Right atrium auricular region (tissue), 2 donors: ENCODE measurements around the gene PIKFYVE. TPM values are rescaled to one million over a fixed set of nuclear protein-coding genes. Genes with fewer than 3 reads are reported as not detected.
"Not testable (repeated sequence)": the region's sequence is repeated elsewhere in the genome, so short reads cannot be mapped to it uniquely, and the experiment has no call there.

ENCODE experiments used
- DNase-seq: peaks from one replicate; pipeline ENCODE4 v3.0.0-alpha.2; 2019; ENCODE audit warnings: low spot score
- H3K27ac ChIP-seq, 2 donors: fragments of 200-600 bp; sonication (generic); 1 replicate in 1 of 2; 2 replicates in 1 of 2; pipeline ENCODE4 v1.5.1; 2016 to 2019
- H3K27me3 ChIP-seq, 2 donors: fragments of 200-600 bp; sonication (generic); one replicate each; pipeline versions ENCODE4 v1.5.1 to v1.6.0; 2017 to 2019
- H3K36me3 ChIP-seq: fragments of 200-600 bp; sonication (generic); one replicate; pipeline ENCODE4 v1.5.1; 2016
- H3K4me1 ChIP-seq, 2 donors: fragments of 200-600 bp; sonication (generic); one replicate each; pipeline versions ENCODE4 v1.5.1 to v1.6.0; 2017 to 2019
- H3K4me3 ChIP-seq, 2 donors: fragments of 200-600 bp; sonication (generic); 1 replicate in 1 of 2; 2 replicates in 1 of 2; pipeline ENCODE4 v1.5.1; 2017 to 2019; ENCODE audit warnings: mild to moderate bottlenecking in 1 of 2, moderate library complexity in 1 of 2
- H3K9me3 ChIP-seq, 2 donors: fragments of 200-600 bp; sonication (generic); one replicate each; pipeline ENCODE4 v1.5.1; 2019
- total RNA-seq, 2 donors: library from RNA; depleted of rRNA; stranded (reverse); fragments of >200 nt; gene quantifications; one replicate each; pipeline ENCODE4 v1.1.0, GENCODE V29; 2016
- TF ChIP-seq, protein P1 (sequence below), 2 donors: fragments of 200-600 bp; sonication (generic); IDR thresholded peaks; one replicate each; pipeline ENCODE4 v1.5.1; 2019; ENCODE audit warnings: antibody characterized with exemption in 2 of 2

PIKFYVE gene
- total RNA-seq, 2 donors from 2014 or later, result 15.8 to 17.8 TPM

DNA sequence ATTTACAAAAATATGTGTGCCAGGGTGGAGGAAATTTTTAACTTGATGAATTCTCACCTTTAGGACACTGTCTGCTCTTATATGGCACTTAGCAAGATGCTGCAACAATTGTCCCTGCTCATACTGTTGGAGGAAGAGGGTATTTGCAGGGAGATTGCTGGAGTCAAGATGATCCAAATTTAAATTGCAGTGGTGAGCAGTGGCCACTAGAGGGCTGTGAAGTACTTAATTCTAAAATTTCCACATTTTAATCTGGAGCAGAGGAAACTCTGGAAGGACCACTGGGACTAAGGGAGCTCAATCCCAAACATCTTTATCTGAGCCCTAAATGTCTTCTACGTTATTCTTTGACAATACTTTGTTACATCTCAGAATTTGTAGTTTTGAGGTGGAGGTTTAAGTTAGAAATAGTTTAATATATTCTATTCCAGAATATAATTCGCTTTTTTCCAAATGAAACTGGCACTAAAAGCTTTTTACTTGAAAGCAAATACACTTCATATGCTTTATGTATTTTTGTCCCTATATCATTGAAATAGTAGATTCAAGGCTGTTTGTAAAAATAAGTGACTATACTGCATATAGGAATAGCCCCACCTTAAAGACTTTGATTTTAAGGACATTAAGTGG is 107.5 kb downstream of the PIKFYVE start:
- Histone ChIP-seq H3K4me3 (no peak overlapping the region), H3K4me1 (no peaks in the 10 kb centered on the region), H3K36me3 (no peaks in the 10 kb centered on the region), H3K27ac (no peak overlapping the region), H3K9me3 (no peaks in the 10 kb centered on the region), H3K27me3 (no peaks in the 10 kb centered on the region)
- TF ChIP-seq, protein P1, sequence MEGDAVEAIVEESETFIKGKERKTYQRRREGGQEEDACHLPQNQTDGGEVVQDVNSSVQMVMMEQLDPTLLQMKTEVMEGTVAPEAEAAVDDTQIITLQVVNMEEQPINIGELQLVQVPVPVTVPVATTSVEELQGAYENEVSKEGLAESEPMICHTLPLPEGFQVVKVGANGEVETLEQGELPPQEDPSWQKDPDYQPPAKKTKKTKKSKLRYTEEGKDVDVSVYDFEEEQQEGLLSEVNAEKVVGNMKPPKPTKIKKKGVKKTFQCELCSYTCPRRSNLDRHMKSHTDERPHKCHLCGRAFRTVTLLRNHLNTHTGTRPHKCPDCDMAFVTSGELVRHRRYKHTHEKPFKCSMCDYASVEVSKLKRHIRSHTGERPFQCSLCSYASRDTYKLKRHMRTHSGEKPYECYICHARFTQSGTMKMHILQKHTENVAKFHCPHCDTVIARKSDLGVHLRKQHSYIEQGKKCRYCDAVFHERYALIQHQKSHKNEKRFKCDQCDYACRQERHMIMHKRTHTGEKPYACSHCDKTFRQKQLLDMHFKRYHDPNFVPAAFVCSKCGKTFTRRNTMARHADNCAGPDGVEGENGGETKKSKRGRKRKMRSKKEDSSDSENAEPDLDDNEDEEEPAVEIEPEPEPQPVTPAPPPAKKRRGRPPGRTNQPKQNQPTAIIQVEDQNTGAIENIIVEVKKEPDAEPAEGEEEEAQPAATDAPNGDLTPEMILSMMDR (IDR thresholded peaks at IDR 0.05), result peak; percentile 85 to 88
- DNase-seq, result no peak

DNA sequence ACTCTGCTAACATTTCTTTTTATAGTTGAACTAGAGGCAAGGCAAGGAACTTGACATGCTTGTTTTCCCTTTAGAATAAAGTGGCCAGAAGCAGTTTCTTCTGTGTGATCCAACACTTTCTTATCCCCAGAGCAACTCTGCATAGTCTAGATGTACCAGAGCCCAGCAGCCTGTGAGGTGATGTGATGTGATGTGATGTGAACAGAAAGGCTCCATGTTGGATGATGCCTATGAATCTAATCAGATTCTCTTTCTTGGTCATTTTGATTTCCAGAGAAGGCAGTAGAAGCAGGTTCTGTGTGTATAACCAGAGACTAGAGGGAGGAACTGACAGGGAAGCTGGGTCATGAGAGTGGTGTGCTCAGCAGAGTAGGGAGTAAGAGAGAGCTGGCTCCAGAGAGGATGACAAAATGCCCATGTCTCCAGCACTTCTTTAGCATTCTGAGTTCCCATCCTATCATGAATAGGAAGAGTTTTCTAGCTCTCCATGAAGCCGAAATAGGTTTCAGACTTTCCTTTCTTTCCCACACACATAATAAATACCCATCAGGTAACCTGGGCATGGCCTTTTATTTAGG is 109.5 kb downstream of the PIKFYVE start:
- Histone ChIP-seq H3K4me1 (no peaks in the 10 kb centered on the region), H3K27me3 (no peaks in the 10 kb centered on the region), H3K36me3 (no peaks in the 10 kb centered on the region), H3K4me3 (no peak overlapping the region), H3K27ac (no peak overlapping the region), H3K9me3 (no peaks in the 10 kb centered on the region)
- TF ChIP-seq, protein P1 (IDR thresholded peaks at IDR 0.05), result no peak
- no peak for DNase-seq

DNA sequence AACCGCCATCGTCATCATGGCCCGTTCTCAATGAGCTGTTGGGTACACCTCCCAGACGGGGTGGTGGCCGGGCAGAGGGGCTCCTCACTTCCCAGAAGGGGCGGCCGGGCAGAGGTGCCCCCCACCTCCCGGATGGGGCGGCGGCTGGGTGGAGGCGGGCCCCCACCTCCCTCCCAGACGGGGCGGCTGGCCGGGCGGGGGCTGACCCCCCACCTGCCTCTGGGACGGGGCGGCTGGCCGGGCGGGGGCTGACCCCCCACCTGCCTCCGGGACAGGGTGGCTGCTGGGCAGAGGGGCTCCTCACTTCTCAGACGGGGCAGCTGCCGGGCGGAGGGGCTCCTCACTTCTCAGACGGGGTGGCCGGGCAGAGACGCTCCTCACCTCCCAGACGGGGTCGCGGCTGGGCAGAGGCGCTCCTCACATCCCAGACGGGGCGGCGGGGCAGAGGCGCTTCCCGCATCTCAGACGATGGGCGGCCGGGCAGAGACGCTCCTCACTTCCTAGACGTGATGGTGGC is 111.3 kb downstream of the PIKFYVE start:
- DNase-seq, H3K4me3 ChIP-seq, H3K4me1 ChIP-seq, H3K27me3 ChIP-seq, H3K9me3 ChIP-seq, H3K27ac ChIP-seq, H3K36me3 ChIP-seq: not testable (repeated sequence)

DNA sequence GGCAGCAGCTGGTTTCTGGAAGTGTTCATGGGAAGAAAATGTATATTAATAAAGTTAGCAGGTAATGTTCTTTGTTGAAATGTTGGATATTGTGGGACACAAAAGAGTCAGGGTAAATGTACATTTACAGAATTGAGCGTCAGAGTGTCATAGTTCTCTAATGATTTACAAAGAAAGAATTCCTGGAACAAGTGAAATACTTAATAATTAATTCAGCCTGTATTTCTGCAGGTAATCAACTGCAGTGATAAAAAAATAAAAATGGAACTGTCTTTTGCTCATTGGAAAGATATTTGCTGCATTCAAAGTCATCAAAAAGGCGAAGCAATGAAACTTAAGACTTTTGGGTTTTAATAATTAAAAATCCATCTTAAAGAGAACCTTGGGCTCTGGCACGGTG is 113.1 kb downstream of the PIKFYVE start:
- no peak overlapping the region for H3K27ac ChIP-seq
- H3K4me1 ChIP-seq, result no peaks in the 10 kb centered on the region
- H3K9me3 ChIP-seq, result no peaks in the 10 kb centered on the region
- H3K4me3 ChIP-seq, result no peak overlapping the region
- TF ChIP-seq, protein P1 (IDR thresholded peaks at IDR 0.05), result no peak
- DNase-seq, result no peak
- no peaks in the 10 kb centered on the region for H3K27me3 ChIP-seq
- H3K36me3 ChIP-seq, result no peaks in the 10 kb centered on the region

DNA sequence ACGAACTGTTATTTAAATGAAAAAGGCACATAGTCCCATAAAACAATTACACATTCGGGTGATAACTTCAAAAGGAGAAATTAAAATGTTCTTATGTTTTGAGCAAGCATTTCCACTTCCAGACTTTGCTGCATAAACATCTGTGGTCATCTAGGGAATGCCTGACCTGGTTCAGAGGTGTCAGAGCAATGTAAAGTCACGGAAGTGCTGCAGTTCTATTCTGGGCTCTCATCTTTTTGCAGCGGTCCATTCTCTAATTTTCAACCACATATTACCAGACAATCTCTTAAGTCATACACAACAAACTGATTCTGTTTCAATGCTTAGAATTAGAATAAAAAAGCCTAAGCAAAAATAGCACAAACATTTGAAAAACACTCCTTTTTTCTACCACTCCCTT is 118.6 kb downstream of the PIKFYVE start:
- DNase-seq, result no peak
- TF ChIP-seq, protein P1 (IDR thresholded peaks at IDR 0.05), result no peak
- H3K9me3 ChIP-seq, result no peaks in the 10 kb centered on the region
- no peak overlapping the region for H3K27ac ChIP-seq
- H3K4me1 ChIP-seq, result no peaks in the 10 kb centered on the region
- H3K36me3 ChIP-seq, result no peaks in the 10 kb centered on the region
- H3K4me3 ChIP-seq, result no peak overlapping the region
- H3K27me3 ChIP-seq, result no peaks in the 10 kb centered on the region

DNA sequence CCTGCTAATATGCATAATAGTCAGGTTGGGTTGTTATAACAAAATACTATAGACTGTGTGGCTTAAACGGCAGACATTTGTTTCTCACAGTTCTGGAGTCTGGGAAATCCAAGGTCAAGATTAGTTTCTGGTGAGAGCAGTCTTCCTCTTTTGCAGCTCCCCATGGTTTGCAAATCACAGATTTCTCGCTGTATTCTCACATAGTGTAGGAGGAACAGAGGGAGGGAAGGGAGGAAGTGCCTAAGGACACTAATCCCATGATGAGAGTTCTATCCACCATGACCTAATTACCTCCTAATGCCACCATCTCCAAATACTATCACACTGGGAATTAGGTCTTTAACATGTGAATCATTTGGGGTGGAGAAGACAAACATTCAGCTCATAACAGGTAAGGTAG is 120.5 kb downstream of the PIKFYVE start:
- Histone ChIP-seq H3K4me3 (no peak overlapping the region), H3K27me3 (no peaks in the 10 kb centered on the region), H3K36me3 (no peaks in the 10 kb centered on the region), H3K9me3 (no peaks in the 10 kb centered on the region), H3K27ac (no peak overlapping the region), H3K4me1 (no peaks in the 10 kb centered on the region)
- no peak for DNase-seq
- TF ChIP-seq, protein P1 (IDR thresholded peaks at IDR 0.05), result no peak
